SK-N-SH treated with all-trans-retinoic acid at 6 μM for 48 hours (cell line): ENCODE data around the gene TUB.

ENCODE experiments used
- ARNTL ChIP-seq: fragments of 450-650 bp; formaldehyde crosslinking; IDR thresholded peaks from 2 replicates; pipeline ENCODE4 v1.5.0; 2020; ENCODE audit warnings: low read depth, mild to moderate bottlenecking, moderate library complexity, borderline replicate concordance
- CSDC2 ChIP-seq: fragments of 250-450 bp; sonication (Bioruptor Pico); IDR thresholded peaks from 2 replicates; pipeline ENCODE4 v1.5.0; 2020; ENCODE audit warnings: mild to moderate bottlenecking, moderate library complexity
- PATZ1 ChIP-seq: fragments of 250-450 bp; sonication (Bioruptor Pico); IDR thresholded peaks from 2 replicates; pipeline ENCODE4 v1.8.0; 2020; ENCODE audit warnings: mild to moderate bottlenecking, moderate library complexity, borderline replicate concordance
- PPARA ChIP-seq: fragments of 250-450 bp; sonication (Bioruptor Pico); IDR thresholded peaks from 2 replicates; pipeline ENCODE4 v1.5.0; 2020; ENCODE audit warnings: mild to moderate bottlenecking, borderline replicate concordance

GRCh38 chr11:8091721-8092120 is 10.7 kb downstream of the TUB start:
- TF ChIP-seq ARNTL (CRISPR knock-in tag) (no peak), CSDC2 (CRISPR knock-in tag) (no peak), PATZ1 (CRISPR knock-in tag) (no peak), PPARA (no peak)
